Thyroid gland (tissue), 4 donors: ENCODE measurements around the gene ARHGAP15. TPM values are rescaled to one million over a fixed set of nuclear protein-coding genes. Genes with fewer than 3 reads are reported as not detected.

Source experiments
- DNase-seq, 2 donors: peaks; one replicate each; pipeline ENCODE4 v3.0.0-alpha.2; 2019
- H3K27ac ChIP-seq, 3 donors: fragments of 200-600 bp; sonication (generic); 1 replicate in 2 of 3; 2 replicates in 1 of 3; pipeline ENCODE4 v1.5.1; 2016 to 2019; ENCODE audit warnings: mild to moderate bottlenecking in 1 of 3, moderate library complexity in 1 of 3
- H3K27me3 ChIP-seq: fragments of 200-600 bp; sonication (generic); one replicate; pipeline ENCODE4 v1.5.1; 2019
- H3K36me3 ChIP-seq, 2 donors: fragments of 200-600 bp; sonication (generic); one replicate each; pipeline ENCODE4 v1.5.1; 2016 to 2019
- H3K4me1 ChIP-seq, 2 donors: fragments of 200-600 bp; sonication (generic); one replicate each; pipeline ENCODE4 v1.5.1; 2017 to 2019
- H3K4me3 ChIP-seq, 3 donors: fragments of 200-600 bp; sonication (generic); replicated peaks in 1 of 3; 1 replicate in 2 of 3; 2 replicates in 1 of 3; pipeline ENCODE4 v1.5.1; 2016; ENCODE audit warnings: mild to moderate bottlenecking in 1 of 3
- H3K9me3 ChIP-seq: fragments of 200-600 bp; sonication (generic); one replicate; pipeline ENCODE4 v1.5.1; 2017
- CTCF ChIP-seq, 6 experiments: fragments of 200-600 bp in 3 of 6; fragments of 450-650 bp in 3 of 6; sonication (generic) in 3 of 6; IDR thresholded peaks; one replicate each; pipeline ENCODE4 v1.5.1; 2016 to 2019; ENCODE audit warnings: antibody characterized with exemption in 6 of 6, mild to moderate bottlenecking in 2 of 6, inconsistent platforms in 1 of 6, moderate library complexity in 1 of 6
- POLR2A ChIP-seq, 2 donors: fragments of 450-650 bp; IDR thresholded peaks; one replicate each; pipeline ENCODE4 v1.6.1; 2017; ENCODE audit warnings: antibody characterized with exemption in 2 of 2, mild to moderate bottlenecking in 2 of 2, moderate library complexity in 1 of 2
- WGBS, 2 donors: methylation state at CpG; one replicate each; pipeline ENCODE4 v1.1.5; 2017; 5-methylcytosine and 5-hydroxymethylcytosine counted together
- intact Hi-C: fragments of 100-400 bp; cut with DNase I; formaldehyde crosslinking; loops from one replicate; pipeline ENCODE4 v1.15.1; 2023
- total RNA-seq, 4 donors: library from RNA; depleted of rRNA; stranded (reverse); fragments of >200 nt; gene quantifications; one replicate each; pipeline ENCODE4 v1.2.3, GENCODE V29; 2016

The ARHGAP15 gene
- total RNA-seq, 4 donors from 2014 or later, result 9.8 to 24.4 (median 11.9) TPM

DNA sequence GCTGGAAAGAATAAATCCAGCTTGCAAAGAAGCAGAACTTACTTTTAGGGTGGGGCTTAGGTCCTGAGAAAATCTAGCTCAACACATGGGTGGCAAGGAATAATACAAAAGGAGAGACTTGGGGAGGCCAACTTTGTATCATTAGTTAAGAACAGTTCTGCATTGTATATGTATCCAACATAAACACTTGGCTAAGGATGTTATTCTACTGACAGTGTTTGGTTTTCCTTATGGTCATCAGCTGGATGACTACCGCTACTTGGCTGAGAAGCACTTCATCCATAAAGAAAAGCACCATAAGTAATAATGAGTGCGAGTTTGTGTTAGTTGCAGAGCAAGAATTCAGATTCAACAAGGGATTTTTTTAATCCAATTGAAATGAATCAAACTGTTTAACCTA lies 614.9 kb downstream of the ARHGAP15 start:
- intact Hi-C loops, result no loop called here
- no peak overlapping the region for H3K4me3 ChIP-seq
- DNase-seq, result no peak
- H3K4me1 ChIP-seq, result no peaks in the 10 kb centered on the region
- H3K9me3 ChIP-seq, result no peaks in the 10 kb centered on the region
- H3K36me3 ChIP-seq, result no peaks in the 10 kb centered on the region
- no peak for TF ChIP-seq CTCF (IDR thresholded peaks at IDR 0.05)
- no peak for TF ChIP-seq POLR2A (IDR thresholded peaks at IDR 0.05)
- no peak overlapping the region for H3K27ac ChIP-seq
- whole genome bisulfite sequencing, 2 donors, result 83 to 88% methylated on average over 2 of the region's 2 CpGs
- H3K27me3 ChIP-seq, result no peaks in the 10 kb centered on the region

GRCh38 chr2:143745060-143745459 lies 615.8 kb downstream of the ARHGAP15 start:
- no peak for DNase-seq
- TF ChIP-seq CTCF (IDR thresholded peaks at IDR 0.05) (no peak), POLR2A (IDR thresholded peaks at IDR 0.05) (no peak)
- no peaks in the 10 kb centered on the region for H3K36me3 ChIP-seq
- WGBS, 2 donors, result 71 to 81% methylated on average over 2 of the region's 2 CpGs
- H3K27me3 ChIP-seq, result no peaks in the 10 kb centered on the region
- H3K9me3 ChIP-seq, result no peaks in the 10 kb centered on the region
- no peaks in the 10 kb centered on the region for H3K4me1 ChIP-seq
- H3K4me3 ChIP-seq, result no peak overlapping the region
- intact Hi-C loops, result no loop called here
- no peak overlapping the region for H3K27ac ChIP-seq

DNA sequence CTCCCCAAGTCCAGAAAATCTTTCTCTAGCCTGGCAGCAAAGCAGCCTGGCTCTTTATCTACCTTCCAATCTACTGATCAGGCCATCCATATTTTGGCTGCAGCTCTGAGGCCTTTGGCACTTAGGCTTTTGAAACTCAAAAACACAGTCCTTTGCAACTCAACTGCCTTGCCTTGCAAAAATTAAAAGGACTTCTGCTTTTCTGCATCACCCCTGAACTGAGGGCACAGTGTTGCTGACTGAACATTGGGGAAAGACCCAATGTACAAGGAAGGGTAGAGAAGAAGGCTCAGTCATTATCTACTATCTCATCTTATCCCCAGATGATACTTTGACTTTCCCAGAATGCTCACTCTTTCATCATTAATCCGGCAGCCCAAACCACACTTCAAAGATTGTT lies 625.5 kb downstream of the ARHGAP15 start:
- TF ChIP-seq CTCF (IDR thresholded peaks at IDR 0.05) (no peak), POLR2A (IDR thresholded peaks at IDR 0.05) (no peak)
- H3K4me3 ChIP-seq, result no peak overlapping the region
- 45 to 83% methylated on average over 1 of the region's 1 CpG for WGBS, 2 donors
- no peaks in the 10 kb centered on the region for H3K9me3 ChIP-seq
- H3K4me1 ChIP-seq, result no peaks in the 10 kb centered on the region
- no peak overlapping the region for H3K27ac ChIP-seq
- no peaks in the 10 kb centered on the region for H3K36me3 ChIP-seq
- H3K27me3 ChIP-seq, result no peaks in the 10 kb centered on the region
- DNase-seq, result no peak
- intact Hi-C loops, result no loop called here

GRCh38 chr2:143758629-143759330 lies 629.6 kb downstream of the ARHGAP15 start:
- Histone ChIP-seq H3K4me1 (no peaks in the 10 kb centered on the region), H3K27me3 (no peaks in the 10 kb centered on the region), H3K4me3 (no peak overlapping the region), H3K36me3 (no peaks in the 10 kb centered on the region), H3K27ac (no peak overlapping the region), H3K9me3 (no peaks in the 10 kb centered on the region)
- TF ChIP-seq POLR2A (IDR thresholded peaks at IDR 0.05) (no peak), CTCF (IDR thresholded peaks at IDR 0.05) (no peak)
- intact Hi-C loops, result no loop called here
- DNase-seq, result no peak
- WGBS, 2 donors, result 89 to 92% methylated on average over 3 of the region's 3 CpGs

GRCh38 chr2:143759455-143759854 lies 630.2 kb downstream of the ARHGAP15 start:
- no peaks in the 10 kb centered on the region for H3K4me1 ChIP-seq
- no peak overlapping the region for H3K27ac ChIP-seq
- peak; percentile 64 to 71 for DNase-seq
- intact Hi-C loops, result no loop called here
- H3K9me3 ChIP-seq, result no peaks in the 10 kb centered on the region
- H3K36me3 ChIP-seq, result no peaks in the 10 kb centered on the region
- H3K27me3 ChIP-seq, result no peaks in the 10 kb centered on the region
- WGBS, 2 donors, result 48 to 58% methylated on average over 6 of the region's 6 CpGs
- TF ChIP-seq POLR2A (IDR thresholded peaks at IDR 0.05) (no peak), CTCF (IDR thresholded peaks at IDR 0.05) (peak in 1 of 6 experiments; percentile 13)
- no peak overlapping the region for H3K4me3 ChIP-seq
